SKM-1 treated with dmso at 0.1 percent for 144 hours (cell line): ENCODE data around the gene LTK.

Source experiments
- DNase-seq: peaks from one replicate; lab custom pipeline; 2025; ENCODE audit not compliant: unreplicated experiment; lab: John Stamatoyannopoulos, UW

The LTK gene

DNA sequence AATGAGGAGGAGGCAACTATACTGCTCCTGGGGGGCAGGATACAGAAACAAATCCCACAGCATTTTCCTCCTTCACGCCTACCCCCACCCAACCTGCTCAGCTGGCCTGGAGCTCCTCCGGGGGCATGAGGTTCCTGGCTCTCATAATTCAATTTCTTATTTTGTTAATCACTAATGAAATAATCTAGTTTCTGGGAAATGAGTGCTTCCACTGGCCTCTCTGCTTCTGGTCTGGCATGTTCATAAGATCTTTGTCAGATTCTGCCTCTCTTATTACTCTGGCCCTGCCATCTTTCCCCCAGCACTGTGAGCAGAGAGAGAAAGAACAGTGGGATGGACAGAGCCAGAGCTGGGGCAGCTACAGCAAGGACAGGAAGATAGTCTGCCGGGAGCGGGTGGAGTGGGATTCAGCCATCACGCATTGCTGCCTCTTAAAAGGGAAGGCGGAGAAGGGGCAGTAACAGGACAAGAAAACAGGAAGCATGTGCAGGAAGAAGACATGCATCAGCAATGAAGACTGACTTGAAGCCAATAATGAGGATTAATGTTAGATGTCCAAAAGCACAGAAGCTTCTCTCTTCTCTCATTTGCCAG lies 16.8 kb upstream of the LTK start:
- DNase-seq: no peak

DNA sequence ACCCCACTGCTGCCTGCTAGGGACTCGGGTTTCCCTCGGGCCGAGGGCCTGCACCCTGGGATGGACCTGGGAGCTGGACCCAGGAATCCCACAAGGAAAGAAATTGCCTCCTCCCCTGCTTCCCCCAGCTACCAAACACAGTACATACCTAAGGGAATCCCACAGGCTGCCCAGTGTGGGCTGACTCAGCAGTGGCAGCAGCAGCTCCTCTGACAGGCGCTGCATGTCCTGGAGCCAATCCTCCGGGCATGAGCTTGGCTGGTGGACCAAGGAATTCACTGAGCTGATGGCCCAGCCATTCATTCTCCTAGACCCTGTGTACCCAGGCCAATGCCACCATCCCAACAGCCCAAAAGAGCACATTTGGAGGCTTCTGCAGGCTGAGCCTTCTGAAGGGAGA lies 9.5 kb upstream of the LTK start:
- DNase-seq: no peak

DNA sequence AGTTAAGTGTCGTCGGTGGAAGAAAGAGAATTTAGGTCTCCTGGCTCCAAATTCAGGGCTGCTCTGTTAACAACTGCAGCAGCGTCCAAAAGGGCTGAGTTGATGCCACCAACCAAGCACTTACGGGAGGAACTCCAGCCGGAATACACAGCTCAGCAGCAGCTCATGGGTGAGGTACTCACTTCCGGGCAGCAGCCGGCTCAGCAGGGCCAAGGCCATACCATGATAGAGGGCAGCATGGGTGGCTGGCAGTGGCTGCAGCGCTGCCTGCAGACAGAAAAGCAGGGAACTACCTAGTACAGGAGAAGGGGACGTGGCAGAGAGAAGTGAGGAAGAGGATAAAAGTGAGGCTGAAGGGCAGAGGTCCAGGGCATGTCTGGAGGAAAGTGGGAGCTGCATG lies 8.0 kb upstream of the LTK start:
- DNase-seq: no peak

DNA sequence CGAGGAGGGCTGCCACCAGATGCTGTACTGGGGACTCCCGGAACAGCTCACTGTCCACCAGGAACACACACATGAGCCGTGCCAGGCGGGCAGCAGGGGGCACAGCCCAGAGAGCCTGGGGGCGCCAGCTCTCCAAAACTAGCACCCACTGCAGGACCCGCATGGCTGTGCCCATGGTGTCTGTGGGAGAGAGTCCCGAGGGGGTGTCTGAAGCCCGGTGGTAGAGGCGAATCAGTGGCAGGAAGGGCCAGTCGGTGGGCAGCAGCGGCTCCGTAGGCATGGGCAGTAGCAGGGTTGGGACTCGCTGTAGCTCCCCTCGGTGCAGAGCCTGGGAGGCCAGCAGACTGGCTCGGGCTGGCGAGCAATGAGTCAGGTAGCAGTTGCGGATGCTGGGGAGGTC lies 7.0 kb upstream of the LTK start:
- DNase-seq: no peak

DNA sequence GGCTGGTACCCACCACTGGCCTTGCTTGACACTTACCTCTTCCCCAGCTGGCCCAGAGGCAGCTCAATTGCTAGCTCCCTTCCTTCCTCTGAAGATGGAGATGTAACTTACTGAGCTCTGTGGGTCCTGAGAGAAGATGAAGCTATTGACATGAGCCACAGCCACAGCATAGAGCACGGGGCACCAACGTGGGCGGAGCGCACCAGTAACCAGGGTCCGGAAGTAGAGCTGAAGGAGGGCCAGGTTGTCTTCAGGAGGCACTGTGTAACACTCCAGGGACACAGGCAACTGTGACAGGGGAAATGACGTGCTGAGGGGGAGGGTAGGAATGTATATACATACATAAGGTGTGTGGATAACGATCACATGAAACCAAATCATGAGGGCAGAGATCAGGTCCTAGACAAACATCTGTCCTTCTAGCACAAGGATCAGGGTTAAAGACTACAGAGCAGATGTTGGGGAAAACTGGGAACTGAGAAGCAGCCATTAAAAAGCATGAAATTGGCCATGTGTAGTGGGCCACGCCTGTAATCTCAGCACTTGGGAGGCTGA lies 4.3 kb upstream of the LTK start:
- DNase-seq: no peak

DNA sequence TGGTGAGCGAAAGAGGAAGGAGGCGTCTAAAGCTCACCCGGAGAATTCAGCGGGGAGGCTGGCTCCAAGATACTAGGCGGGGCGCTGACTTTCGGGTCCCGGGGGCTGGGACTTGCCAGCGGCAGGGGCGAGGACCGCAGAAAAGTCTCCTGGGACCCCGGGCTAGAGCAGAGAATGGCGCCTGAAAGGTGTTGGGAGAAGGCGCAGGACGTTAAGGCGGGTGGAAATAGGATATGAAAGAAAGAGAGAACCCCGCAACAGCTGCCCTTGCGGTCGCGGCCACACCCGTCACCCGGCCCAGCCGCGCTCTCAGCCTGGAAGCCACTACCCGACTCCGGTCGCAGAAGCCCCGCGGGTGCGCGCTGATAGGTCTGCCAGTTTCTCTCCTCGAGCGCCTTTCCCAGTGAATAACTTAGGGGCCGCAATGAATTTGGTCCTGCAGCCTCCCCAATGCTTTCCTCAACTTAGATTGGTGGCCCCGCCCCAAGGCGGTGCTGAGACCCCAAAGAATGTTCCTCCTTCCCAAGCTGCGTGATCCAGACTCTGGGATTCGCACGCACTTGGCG lies 604 bp downstream of the LTK start:
- no peak for DNase-seq

DNA sequence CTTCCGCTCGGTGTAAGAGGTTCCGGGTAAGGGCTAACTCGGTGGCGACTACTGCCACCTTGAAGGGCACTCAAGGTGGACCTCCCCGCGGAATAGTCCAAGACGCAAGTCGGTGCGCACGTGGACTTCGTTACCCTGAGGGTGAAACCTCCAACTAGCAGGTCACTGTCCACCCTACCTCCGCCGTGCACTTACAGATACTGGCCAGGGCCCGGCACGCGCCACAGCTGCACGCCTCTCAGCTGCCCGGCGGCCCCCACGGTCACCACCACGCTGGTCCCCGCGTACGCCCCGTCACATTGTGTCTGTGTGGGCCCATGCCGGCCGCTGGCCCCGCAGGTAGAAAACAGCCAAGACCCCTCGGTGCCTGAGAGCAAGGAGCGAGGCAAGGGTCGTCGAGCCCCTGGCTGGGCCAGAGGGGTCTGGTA lies 1.1 kb downstream of the LTK start:
- no peak for DNase-seq

DNA sequence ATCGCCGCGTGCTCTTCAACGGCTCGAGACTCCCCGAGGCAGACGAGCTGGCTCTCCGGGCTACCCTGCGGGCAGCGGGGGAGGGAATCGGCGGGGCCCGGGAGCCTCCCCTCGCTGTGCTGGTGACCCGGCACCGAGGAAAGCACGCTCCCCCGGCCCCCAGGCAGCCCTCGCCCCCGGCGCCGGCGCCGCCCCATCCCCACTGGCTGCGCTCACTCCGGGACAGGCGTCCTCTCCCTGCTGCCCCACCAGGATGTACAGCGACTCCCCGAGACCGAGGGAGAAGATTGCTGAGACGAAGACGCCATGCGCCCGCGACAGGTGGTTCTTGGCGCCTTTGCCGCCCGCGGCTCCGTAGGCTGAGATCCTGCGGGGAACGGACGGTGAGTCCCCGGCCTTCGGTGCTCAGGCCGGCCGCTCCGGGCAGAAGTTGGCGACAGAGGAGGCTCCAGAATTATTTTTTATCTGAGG lies 1.7 kb downstream of the LTK start:
- DNase-seq: no peak

DNA sequence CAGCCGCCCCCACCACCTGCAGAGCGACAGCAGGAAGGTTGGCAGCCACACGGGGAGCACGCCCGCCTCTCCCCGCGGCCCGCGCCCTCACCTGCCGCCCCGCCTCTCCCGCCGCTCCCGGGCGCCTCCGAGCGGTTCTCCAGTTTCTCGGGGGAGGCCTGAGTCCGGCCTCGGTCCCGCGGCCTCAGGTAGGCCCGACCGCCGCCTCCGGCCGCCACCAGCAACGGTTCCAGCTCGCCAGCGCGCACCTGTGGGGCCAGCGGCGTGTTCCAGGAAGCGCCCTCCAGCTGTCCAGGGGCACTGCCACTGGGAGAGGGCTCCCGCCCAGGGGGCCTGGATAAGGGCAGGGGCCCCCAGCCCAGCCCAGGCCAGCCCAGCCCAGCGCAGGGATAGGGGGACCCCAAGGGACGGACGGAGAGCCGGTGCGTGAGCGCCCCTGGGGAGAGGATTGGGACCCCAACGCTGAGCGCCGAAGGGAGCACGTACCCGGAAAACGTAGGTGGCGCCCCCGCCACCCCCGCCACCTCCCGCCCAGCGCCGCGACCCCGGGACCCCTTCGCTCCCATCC lies 2.2 kb downstream of the LTK start:
- no peak for DNase-seq

DNA sequence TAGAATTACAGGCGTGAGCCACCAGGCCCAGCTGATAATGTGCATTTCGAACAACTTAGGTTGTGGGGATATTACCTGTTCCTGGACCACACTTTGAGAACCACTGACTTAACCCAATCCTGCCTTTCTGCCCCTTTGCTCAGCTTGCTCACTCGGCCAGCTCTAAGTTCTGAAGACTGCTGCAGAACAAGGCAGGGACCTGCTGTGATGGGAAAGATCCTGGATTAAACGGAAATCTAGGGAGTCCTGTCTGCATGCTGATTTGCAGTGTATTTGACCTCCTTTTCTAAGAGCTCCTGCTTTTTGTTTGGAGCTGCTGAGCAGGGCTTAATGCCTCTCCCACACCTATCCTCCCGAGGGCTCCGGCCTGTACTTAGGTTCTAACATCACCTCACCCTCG lies 2.9 kb downstream of the LTK start:
- no peak for DNase-seq

DNA sequence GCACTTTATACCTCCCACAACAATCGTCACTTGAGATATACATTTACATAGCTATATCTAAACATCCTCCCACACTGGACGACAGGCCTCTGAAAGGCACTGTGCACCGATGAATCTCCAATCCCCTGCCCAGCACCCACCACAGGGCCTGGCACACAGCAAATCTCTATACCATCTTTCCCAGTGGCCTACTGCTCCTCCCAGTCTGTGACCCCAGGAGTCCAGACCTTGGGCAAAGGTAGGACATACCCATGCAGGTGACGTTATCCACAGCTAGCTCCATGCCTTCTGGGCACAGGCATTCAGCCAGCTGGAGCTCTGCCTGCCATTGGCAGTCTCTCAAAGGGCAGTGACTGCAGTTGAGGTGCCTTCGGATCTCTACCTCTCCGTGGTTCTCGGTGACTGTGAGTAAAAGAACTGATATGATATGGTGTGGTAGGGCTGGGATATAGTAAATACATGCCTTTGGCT lies 5.8 kb downstream of the LTK start:
- DNase-seq: no peak

DNA sequence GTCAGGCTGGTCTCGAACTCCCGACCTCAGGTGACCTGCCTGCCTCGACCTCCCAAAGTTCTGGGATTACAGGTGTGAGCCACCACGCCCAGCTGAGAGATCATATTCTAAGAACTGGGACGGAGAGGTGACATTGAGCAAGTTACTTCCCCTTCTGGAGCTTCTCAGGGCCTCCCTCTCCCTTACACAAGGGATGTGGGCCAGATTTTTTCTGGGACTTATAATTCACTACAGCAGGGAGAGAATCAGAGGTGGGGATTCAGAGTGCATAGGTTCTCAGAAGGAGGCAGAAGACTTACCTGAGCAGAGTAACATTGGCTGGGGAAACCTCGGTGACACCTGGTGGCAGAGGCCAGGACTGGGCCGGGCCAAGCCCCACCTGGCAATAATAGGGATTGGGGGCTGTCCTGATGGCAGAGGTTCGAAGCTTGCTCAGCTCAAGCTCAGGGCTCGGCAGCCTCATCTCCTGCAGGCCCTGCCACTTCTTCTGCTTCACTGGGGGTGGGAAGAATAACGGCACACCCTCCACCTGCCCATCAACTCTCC lies 6.8 kb downstream of the LTK start:
- DNase-seq: peak; percentile 49

DNA sequence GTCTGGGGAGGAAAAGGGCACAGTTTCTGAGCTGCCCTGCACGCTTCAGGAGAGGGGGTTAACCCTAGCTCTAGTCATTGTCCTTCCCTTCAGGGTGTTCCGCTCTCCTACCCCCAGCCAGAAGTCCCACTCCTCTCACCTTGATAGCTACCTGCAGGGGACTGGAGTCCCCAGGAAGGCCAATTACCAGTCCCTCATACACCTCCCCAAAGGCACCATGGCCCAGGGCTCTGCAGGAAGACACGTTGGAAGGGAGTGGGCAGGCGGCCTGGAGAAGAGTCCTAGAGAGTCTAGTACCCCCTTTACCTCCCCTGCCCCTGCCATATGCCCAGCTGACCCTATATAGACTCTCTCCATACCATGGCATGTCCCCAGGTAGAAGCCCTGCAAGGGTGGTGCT lies 7.9 kb downstream of the LTK start:
- DNase-seq: no peak

DNA sequence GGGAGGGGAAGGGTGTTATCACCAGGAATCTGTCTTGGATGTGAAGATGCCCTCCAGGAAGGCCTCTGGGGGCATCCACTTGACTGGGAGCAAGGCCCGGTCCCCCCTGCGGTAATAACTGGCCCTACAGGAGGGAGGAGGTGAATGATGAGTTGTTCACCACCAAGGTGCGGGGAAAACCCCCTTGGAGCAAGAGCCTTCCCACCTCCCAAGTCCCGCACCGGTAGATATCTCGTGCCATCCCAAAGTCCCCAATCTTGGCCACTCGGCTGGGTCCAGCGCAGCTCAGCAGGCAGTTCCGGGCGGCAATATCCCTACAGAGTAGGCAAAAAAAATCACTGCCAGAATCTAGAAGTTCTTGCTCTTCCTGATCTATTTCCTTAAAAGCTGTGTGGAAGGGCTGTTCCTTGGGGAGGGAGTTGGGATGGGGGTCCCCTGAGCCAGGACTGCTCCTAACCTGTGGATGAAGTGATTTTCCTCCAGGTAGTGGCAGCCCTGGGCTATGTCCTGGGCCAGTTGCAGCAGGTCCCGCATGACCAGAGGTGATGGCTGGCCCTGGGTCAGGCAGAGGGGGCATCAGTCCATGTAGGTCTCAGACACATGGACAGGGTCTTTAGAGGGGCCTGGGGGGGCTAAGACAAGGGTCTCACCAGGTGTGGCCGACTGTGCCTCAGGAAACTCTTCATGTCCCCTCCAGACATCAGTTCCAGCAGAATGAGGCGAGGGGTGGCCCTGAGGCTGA lies 8.7 kb downstream of the LTK start:
- DNase-seq: no peak

DNA sequence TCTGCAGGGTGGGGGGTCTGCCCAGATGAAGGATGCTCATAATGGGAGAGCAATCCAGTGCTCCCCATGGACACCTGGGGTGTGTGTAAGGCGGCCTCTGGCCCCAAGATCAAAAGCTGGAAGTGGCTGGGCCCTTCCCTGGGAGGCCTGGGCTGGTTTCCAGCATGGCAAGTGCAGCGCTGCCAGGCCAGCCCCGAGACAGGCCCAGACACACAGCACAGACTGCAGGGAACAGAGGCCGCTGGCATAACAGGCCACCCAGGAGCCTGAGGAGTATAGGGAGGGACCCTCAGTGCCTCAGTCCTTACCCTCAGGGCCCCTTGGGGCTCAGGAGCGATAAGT lies 10.0 kb downstream of the LTK start:
- no peak for DNase-seq

DNA sequence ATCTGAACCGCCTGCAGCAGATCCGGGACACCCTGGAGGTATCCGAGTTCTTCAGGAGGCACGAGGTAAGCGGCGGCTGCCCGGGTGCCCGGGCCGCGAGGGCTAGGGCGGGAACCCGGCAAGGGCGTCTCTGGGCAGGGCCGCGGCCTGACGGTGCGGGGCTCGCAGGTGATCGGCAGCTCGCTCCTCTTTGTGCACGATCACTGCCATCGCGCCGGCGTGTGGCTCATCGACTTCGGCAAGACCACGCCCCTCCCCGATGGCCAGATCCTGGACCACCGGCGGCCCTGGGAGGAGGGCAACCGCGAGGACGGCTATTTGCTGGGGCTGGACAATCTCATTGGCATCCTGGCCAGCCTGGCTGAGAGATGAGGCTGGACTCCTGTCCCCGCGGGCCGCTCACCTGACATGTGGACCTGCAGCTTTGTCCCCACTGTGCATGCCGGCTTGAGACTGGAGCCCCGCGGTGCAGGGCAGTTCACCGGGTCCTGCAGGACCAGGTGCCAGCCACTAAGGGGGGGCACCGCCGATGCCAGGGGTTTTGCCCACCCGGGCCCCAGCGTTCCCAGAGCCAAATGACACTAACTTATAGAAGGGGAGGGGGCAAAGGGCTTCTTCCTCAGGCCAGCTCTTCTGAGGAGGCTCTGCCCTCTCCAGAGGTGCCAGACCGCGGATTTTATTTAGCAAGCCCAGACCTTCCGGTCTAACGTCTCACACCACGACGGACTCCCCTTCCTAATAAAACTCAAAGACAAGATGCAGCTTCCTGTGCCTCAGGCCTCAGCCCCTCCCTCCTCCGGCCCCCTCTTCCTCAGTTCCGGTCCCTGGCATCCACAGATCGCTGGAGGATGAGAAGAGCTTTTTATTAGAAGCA lies 10.6 kb downstream of the LTK start:
- DNase-seq: no peak

DNA sequence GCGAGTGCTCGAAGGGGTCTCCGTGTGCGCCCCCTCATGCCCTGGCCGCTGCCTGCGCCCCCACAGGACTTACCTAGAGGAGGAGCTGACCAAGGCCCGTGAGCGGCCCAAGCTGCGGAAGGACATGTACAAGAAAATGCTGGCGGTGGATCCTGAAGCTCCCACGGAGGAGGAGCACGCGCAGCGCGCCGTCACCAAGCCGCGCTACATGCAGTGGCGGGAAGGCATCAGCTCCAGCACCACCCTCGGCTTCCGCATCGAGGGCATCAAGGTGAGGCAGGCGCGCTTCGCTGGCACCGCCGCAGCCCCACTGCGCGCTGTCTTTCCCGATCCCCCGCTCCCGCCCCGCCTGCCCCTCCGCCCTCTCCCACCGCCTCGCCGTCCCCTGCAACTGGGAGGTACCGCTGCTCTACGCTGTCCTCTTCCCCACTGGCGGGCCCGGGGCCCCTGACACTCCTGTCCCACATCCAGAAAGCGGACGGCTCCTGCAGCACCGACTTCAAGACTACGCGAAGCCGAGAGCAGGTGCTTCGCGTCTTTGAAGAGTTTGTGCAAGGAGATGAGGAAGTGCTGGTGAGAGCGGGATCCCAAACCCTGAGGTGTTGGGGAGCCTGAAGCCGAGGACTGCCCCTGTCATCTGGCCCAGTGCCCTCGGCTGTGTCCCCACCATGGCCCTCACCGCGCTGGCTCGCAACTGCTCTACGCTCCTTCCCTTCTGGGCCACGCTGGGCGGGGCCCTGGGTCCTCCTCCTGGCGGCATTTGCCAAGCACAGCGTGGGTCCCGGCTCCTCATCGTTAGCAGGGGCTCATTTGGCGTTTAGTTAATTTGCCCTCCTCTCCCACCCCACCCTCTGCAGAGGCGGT lies 11.5 kb downstream of the LTK start:
- DNase-seq: no peak

DNA sequence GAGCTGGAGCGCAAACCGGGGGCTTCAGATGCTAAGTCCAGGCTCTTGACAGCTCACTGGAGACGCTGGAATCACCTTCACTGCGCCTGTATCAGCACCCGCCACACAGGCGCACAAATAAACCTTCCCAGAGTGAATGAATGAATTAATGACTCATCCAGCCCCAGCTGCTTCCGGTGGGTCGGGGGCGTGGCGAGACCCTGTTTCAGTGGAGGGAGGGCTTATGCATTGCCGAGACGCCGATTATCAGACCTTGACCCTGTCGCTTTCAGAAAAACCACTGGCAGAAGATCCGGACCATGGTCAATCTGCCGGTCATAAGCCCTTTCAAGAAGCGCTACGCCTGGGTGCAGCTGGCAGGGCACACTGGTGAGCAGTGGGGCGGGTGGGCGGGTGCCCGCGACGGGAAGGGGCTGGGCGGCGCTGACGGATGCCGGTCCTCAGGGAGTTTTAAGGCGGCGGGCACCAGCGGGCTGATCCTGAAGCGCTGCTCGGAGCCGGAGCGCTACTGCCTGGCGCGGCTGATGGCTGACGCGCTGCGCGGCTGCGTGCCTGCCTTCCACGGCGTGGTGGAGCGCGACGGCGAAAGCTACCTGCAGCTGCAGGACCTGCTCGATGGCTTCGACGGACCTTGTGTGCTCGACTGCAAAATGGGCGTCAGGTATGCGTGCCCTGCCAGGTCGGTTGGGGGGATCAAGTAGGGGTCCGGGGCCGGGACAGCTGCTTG lies 12.3 kb downstream of the LTK start:
- DNase-seq: no peak
